ENCODE measurements around the gene COX20. TPM values are rescaled to one million over a fixed set of nuclear protein-coding genes. Genes with fewer than 3 reads are reported as not detected.

The COX20 gene
- total and polyA plus RNA-seq, 2 of the 4 experiments (the other 2 are of a cell fraction) = 13.3 to 27.0 TPM

DNA sequence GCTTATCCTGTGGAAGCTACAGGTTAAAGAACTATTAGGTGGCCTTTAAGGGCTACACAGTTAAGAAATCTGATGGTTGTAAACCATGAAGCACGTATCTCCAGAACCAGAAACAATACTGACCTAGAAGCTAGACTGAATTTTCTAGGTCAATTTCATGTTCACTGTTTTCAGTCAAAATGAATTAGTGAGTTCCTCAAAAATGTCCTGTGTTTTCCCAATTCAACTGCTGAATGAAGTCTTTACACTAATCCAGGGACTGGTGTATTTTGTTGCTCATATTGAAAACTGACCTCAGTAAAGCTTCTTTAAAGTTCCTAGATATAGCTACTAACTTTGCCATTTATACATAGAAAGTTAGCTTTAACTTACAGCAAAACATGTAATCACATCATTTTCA lies 22.9 kb downstream of the COX20 start:
- Histone ChIP-seq H3K23ac (ENCODE audit: low read depth, low read length) (no peak overlapping the region), H3K36me3 (ENCODE audit: control insufficient read depth, insufficient read depth, low read length) (peaks cover 58% of the 10 kb centered on the region), H3K9me1 (ENCODE audit: insufficient read depth, low read length) (no peaks in the 10 kb centered on the region), H2BK15ac (ENCODE audit: low read depth, low read length) (no peak overlapping the region), H3K14ac (replicated peaks; ENCODE audit: low read depth, low read length) (no peak overlapping the region), H3K56ac (ENCODE audit: extremely low read depth, insufficient read depth, low read length) (no peak overlapping the region), H2BK120ac (ENCODE audit: low read depth, low read length) (no peak overlapping the region), H3K4me2 (ENCODE audit: low read depth, low read length) (no peak overlapping the region), H3K9me3 (ENCODE audit: control insufficient read depth, insufficient read depth, low read length) (no peaks in the 10 kb centered on the region), H3K4ac (ENCODE audit: low read depth, low read length) (no peak overlapping the region), H3K4me1 (ENCODE audit: control insufficient read depth, insufficient read depth, low read length) (peaks cover 4% of the 10 kb centered on the region), H4K91ac (ENCODE audit: insufficient read depth, low read depth, low read length) (no peak overlapping the region), H4K20me1 (ENCODE audit: insufficient read depth, low read length) (peaks cover 76% of the 10 kb centered on the region), H2BK5ac (ENCODE audit: low read depth, low read length, poor library complexity, severe bottlenecking) (no peak overlapping the region), H3K79me1 (ENCODE audit: low read depth in 1 of 2, low read length in 2 of 2) (peaks cover 9 to 35% of the 10 kb centered on the region in 2 experiments; a peak in 3 of 4 replicates), H3K18ac (ENCODE audit: low read depth, low read length) (no peak overlapping the region), H4K5ac (ENCODE audit: low read depth, low read length) (no peak overlapping the region), H2BK20ac (ENCODE audit: low read depth, low read length) (no peak overlapping the region), H4K8ac (ENCODE audit: low read depth in 2 of 2, low read length in 2 of 2) (no peak overlapping the region), H3K9ac (ENCODE audit: low read depth, low read length) (no peak overlapping the region), H3K27ac (ENCODE audit: insufficient read depth, low read length) (no peak overlapping the region), H3K27me3 (ENCODE audit: control insufficient read depth, insufficient read depth, low read length) (no peaks in the 10 kb centered on the region), H3K4me3 (ENCODE audit: insufficient read depth, low read depth, low read length) (no peak overlapping the region), H2AK9ac (replicated peaks; ENCODE audit: low read depth, low read length, poor library complexity) (no peak overlapping the region), H2AK5ac (ENCODE audit: low read depth, low read length) (no peak overlapping the region), H2AFZ (replicated peaks; ENCODE audit: low read length, poor library complexity) (no peak overlapping the region)
- CTCF ChIA-PET = no interaction called here
- intact Hi-C loops (cut with micrococcal nuclease) = no loop called here
- no TSS peak for BruUV-seq (replicated peaks)
- no peak for ATAC-seq (ENCODE audit: low read depth)
- TF ChIP-seq MXI1 (IDR thresholded peaks at IDR 0.05; ENCODE audit: borderline replicate concordance, low read depth, low read length) (no peak), MAFK (IDR thresholded peaks at IDR 0.05; ENCODE audit: low read depth, low read length) (no peak), RAD21 (IDR thresholded peaks at IDR 0.05; ENCODE audit: low read length) (no peak), NFE2L2 (IDR thresholded peaks at IDR 0.05; ENCODE audit: low read depth, low read length) (no peak), CHD1 (IDR thresholded peaks at IDR 0.05; ENCODE audit: low read depth, low read length) (no peak), ELK1 (IDR thresholded peaks at IDR 0.05; ENCODE audit: borderline replicate concordance, low read depth, low read length) (no peak), SMC3 (IDR thresholded peaks at IDR 0.05; ENCODE audit: low read depth, low read length) (no peak), CEBPB (IDR thresholded peaks at IDR 0.05; ENCODE audit: low read depth, low read length) (no peak)
- in situ Hi-C loops (cut with MboI; ENCODE audit: low sequenced_read_pairs) = no loop called here
- WGBS, 2 experiments (ENCODE audit: extremely low coverage in 2 of 2, insufficient read length in 1 of 2) = no CpG with 5 or more reads among the region's 1 CpG
- dilution Hi-C loops (cut with HindIII; ENCODE audit: low sequenced_read_pairs, unreplicated experiment) = no loop called here
- POLR2A ChIA-PET (ENCODE audit: unreplicated experiment) = no interaction called here
- DNase-seq = no peak

Data from IMR-90 (cell line).